Upper lobe of right lung (tissue), 1 donor: ENCODE results near the gene ANKRD27. TPM values are rescaled to one million over a fixed set of nuclear protein-coding genes. Genes with fewer than 3 reads are reported as not detected.
"Not testable (repeated sequence)": the region's sequence is repeated elsewhere in the genome, so short reads cannot be mapped to it uniquely, and the experiment has no call there.

Experiments
- ATAC-seq: fragments of 200-7000 bp; cut with Tn5 transposase; one replicate; pipeline ENCODE4 v1.9.1; 2020; ENCODE audit warnings: mild to moderate bottlenecking, moderate library complexity
- DNase-seq: peaks from one replicate; pipeline ENCODE4 v3.0.0-alpha.2; 2020
- H3K27ac ChIP-seq: fragments of 200-600 bp; one replicate; pipeline ENCODE4 v1.8.0; 2022
- H3K27me3 ChIP-seq: fragments of 200-600 bp; one replicate; pipeline ENCODE4 v1.8.0; 2022; ENCODE audit warnings: mild to moderate bottlenecking
- H3K36me3 ChIP-seq: fragments of 200-600 bp; one replicate; pipeline ENCODE4 v1.8.0; 2022
- H3K4me1 ChIP-seq: fragments of 200-600 bp; one replicate; pipeline ENCODE4 v1.8.0; 2022
- H3K4me3 ChIP-seq: fragments of 200-600 bp; one replicate; pipeline ENCODE4 v1.8.0; 2022; ENCODE audit warnings: mild to moderate bottlenecking
- H3K9me3 ChIP-seq: fragments of 200-600 bp; one replicate; pipeline ENCODE4 v1.8.0; 2022
- intact Hi-C: fragments of 100-400 bp; cut with DNase I; formaldehyde crosslinking; loops from one replicate; pipeline ENCODE4 v1.11.0; 2022
- total RNA-seq: library from RNA; stranded (reverse); fragmentation: NEBNext Ultra II Directional; extraction: Animal tissue kit (Norgen Biotek cat#: 25700); gene quantifications from one replicate; pipeline ENCODE4 v1.2.1, GENCODE V29; 2021
- TF ChIP-seq, protein P1 (sequence below): fragments of 200-600 bp; IDR thresholded peaks from one replicate; pipeline ENCODE4 v1.8.0; 2022; ENCODE audit warnings: antibody characterized with exemption
- donor health status: DM: no; HTN: yes; CAD: no; lungs with severe emphysema.

The ANKRD27 gene
- total RNA-seq, 1 donor from 2014 or later, result 35.6 TPM

DNA sequence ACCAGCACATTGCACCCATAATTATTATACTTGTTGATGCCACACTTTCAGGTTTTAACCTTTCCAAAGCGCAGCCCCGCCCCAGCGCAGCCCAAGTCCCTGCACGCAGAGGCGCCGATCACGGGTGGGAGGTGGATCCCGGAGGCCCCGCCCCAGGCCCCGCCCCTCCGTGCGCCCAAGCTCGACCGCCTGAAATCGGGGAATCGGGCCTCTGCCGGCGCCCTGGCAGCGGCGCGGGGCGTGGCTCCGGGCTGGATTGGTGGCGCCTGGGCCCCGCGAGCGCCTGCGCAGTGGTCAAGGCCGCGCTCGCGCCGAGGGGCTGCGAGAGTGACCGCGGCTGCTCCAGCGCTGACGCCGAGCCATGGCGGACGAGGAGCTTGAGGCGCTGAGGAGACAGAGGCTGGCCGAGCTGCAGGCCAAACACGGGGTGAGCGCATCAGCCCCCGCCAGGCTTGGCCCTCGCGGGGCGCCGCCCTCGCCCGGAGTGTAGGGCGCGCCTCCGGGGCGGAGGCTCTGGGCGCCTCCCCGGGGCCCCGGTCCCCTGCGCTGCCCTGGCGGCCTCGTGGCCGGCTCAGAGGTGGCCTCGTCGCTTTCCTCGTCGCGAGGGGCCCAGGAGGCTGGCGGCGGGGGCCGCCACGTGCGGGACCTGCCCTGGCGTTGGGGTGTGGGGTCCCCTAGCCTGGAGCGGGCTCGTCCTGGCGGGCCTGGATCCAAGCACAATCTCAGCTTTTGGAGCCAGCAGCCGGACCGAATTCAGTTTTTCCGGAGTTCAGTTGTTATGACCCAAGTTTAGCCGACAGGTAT is 93.9 kb downstream of the ANKRD27 start, which contains the start of gene PDCD5:
PDCD5 (plus strand) TSS at position 290 of the 804 bp plus-strand sequence; CDS start at position 362, 72 bp downstream.
- TF ChIP-seq, protein P1, sequence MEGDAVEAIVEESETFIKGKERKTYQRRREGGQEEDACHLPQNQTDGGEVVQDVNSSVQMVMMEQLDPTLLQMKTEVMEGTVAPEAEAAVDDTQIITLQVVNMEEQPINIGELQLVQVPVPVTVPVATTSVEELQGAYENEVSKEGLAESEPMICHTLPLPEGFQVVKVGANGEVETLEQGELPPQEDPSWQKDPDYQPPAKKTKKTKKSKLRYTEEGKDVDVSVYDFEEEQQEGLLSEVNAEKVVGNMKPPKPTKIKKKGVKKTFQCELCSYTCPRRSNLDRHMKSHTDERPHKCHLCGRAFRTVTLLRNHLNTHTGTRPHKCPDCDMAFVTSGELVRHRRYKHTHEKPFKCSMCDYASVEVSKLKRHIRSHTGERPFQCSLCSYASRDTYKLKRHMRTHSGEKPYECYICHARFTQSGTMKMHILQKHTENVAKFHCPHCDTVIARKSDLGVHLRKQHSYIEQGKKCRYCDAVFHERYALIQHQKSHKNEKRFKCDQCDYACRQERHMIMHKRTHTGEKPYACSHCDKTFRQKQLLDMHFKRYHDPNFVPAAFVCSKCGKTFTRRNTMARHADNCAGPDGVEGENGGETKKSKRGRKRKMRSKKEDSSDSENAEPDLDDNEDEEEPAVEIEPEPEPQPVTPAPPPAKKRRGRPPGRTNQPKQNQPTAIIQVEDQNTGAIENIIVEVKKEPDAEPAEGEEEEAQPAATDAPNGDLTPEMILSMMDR, result no peak
- no peaks in the 10 kb centered on the region for H3K27me3 ChIP-seq
- intact Hi-C loops, result no loop called here
- peaks cover 21% of the 10 kb centered on the region for H3K36me3 ChIP-seq
- DNase-seq (peak; percentile 99), ATAC-seq (peak; percentile 99)
- peak within 1 kb of the TSS; percentile 77 for H3K4me3 ChIP-seq
- H3K27ac ChIP-seq, result peak within 1 kb of the TSS; percentile 86
- H3K4me1 ChIP-seq, result peaks cover 8% of the 10 kb centered on the region
- H3K9me3 ChIP-seq, result no peaks in the 10 kb centered on the region

DNA sequence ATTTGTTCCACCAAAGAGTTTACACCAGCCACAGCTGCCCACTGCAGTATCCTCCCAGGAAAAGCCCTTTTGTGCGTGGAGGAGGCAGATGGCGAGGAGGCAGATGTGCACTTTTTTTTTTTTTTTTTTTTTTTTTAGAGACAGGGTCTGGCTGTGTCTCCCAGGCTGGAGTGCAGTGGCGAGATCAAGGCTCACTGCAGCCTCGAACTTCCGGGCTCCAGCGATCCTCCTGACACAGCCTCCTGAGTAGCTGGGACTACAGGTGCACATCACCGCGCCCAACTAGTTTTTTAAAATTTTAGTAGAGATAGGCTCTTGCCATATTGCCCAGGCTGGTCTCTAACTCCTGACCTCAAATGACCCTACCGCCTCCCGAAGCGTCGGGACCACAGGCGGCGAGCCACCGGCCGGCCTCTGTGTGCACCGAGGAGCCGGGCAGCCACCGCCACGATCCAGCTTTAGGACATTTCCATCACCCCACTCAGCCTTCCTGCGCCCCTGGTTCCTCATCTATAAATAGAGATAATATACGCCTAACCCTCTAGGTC is 94.6 kb downstream of the ANKRD27 start:
- H3K27ac ChIP-seq, result peak overlapping the region; percentile 86
- DNase-seq, result no peak
- H3K36me3 ChIP-seq, result peaks cover 15% of the 10 kb centered on the region
- TF ChIP-seq, protein P1, result no peak
- intact Hi-C loops, result no loop called here
- no peaks in the 10 kb centered on the region for H3K9me3 ChIP-seq
- peak overlapping the region; percentile 77 for H3K4me3 ChIP-seq
- H3K27me3 ChIP-seq, result no peaks in the 10 kb centered on the region
- H3K4me1 ChIP-seq, result peaks cover 8% of the 10 kb centered on the region
- ATAC-seq, result peak; percentile 15

DNA sequence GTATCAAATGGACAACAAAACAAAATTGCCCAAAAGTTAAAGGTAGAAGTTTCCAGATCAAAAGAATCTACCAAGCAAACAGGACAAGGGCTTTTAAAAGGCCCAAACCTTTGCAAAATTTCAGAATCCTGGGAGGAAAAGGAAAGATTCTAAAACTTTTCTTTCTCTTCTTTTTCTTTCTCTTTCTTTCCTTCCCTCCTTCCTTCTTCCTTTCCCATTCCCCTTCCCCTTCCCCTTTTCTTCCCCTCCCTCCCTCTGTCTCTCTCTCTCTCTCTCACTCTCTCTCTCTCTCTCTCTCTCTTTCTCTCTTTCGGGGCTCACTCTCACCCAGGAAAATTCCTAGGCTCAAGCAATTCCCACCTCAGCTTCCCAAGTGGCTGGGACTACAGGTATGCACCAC is 98.2 kb downstream of the ANKRD27 start:
- ATAC-seq (no peak), DNase-seq (no peak)
- Histone ChIP-seq H3K4me1 (peaks cover under 1% of the 10 kb centered on the region), H3K4me3 (no peak overlapping the region), H3K27ac (no peak overlapping the region), H3K9me3 (no peaks in the 10 kb centered on the region), H3K27me3 (no peaks in the 10 kb centered on the region), H3K36me3 (no peaks in the 10 kb centered on the region)
- TF ChIP-seq, protein P1, result no peak
- intact Hi-C loops, result loop anchor here (10.0 kb wide), 1 partner anchor 232 kb away; the partner anchor contains the start of gene ZNF507

DNA sequence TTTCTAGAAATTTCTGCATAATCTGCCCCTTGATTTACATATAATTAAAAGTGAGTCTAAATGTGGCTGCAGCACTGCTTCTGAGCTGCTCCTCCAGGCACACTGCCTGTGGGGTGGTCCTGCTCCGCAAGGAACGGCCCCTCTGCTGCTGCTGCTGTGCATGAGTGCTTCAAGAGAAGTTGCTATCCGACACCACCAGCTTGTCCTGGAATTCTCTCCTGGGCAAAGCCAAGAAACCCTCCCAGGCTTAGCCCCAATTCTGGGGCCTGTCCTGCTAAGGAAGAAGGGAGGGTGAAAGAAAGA is 101.5 kb downstream of the ANKRD27 start:
- no peak for DNase-seq
- Histone ChIP-seq H3K36me3 (no peaks in the 10 kb centered on the region), H3K27me3 (peaks cover 14% of the 10 kb centered on the region), H3K27ac (no peak overlapping the region), H3K4me3 (no peak overlapping the region), H3K4me1 (no peaks in the 10 kb centered on the region), H3K9me3 (no peaks in the 10 kb centered on the region)
- intact Hi-C loops, result loop anchor here (10.0 kb wide), 1 partner anchor 229 kb away; the partner anchor contains the start of gene ZNF507
- TF ChIP-seq, protein P1, result no peak
- no peak for ATAC-seq

DNA sequence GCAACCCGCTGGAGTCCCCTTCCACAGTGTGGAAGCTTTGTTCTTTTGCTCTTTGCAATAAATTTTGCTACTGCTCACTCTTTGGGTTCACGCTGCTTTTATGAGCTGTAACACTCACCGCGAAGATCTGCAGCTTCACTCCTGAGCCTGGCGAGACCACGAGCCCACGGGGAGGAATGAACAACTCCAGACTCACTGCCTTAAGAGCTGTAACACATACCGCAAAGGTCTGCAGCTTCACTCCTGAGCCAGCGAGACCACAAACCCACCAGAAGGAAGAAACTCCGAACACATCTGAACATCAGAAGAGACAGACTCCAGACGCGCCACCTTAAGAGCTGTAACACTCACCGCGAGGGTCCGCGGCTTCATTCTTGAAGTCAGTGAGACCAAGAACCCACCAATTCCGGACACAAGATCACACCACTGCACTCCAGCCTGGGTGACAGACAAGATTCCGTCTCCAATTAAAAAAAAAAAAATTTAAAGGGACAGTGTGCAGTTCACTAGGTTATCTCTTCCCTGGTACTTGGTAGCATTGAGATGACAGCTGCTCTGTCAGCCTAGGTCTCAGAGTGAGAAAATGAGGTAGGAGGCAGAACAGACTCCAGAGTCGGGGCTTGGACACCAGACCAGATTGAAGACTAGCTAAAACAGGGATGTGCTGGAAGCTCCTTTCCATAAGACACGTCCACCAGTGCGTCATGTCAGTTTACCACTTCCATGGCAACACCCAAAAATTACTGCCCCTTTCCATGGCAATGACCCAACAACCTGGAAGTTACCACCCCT is 102.1 kb downstream of the ANKRD27 start:
- not testable (repeated sequence) for H3K4me1 ChIP-seq, DNase-seq, H3K9me3 ChIP-seq, H3K36me3 ChIP-seq, H3K27ac ChIP-seq, ATAC-seq, H3K4me3 ChIP-seq
- intact Hi-C loops, result loop anchor here (10.0 kb wide), 1 partner anchor 228 kb away; the partner anchor contains the start of gene ZNF507
- H3K27me3 ChIP-seq, result peaks cover 19% of the 10 kb centered on the region

DNA sequence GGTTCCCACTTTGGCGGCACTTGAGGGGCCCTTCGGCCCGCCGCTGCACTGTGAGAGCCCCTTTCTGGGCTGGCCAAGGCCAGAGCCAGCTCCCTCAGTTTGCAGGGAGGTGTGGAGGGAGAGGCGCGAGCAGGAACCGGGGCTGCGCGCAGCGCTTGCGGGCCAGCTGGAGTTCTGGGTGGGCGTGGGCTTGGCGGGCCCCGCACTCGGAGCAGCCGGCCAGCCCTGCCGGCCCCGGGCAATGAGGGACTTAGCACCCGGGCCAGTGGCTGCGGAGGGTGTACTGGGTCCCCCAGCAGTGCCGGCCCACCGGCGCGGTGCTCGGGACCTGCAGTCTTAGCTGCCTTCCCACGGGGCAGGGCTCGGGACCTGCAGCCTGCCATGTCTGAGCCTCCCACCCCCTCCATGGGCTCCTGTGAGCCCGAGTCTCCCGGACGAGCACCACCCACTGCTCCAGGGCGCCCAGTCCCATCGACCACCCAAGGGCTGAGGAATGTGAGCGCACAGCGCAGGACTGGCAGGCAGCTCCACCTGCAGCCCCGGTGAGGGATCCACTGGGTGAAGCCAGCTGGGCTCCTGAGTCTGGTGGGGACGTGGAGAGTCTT is 103.4 kb downstream of the ANKRD27 start:
- DNase-seq, H3K36me3 ChIP-seq: not testable (repeated sequence)

More for the DNA sequence above, 103.4 kb downstream of the ANKRD27 start:
- H3K27ac ChIP-seq, H3K4me1 ChIP-seq, H3K4me3 ChIP-seq, ATAC-seq, H3K9me3 ChIP-seq: not testable (repeated sequence)
- intact Hi-C loops, result loop anchor here (10.0 kb wide), 1 partner anchor 227 kb away; the partner anchor contains the start of gene ZNF507
- H3K27me3 ChIP-seq, result peaks cover 27% of the 10 kb centered on the region
